Stimulated activated CD4-positive, alpha-beta T cell treated with anti-CD3 and anti-CD28 coated beads, Interleukin-1b, Interleukin-23, amount 100 ng/mL, for 1 hour (primary cell): ENCODE data around the gene MLF1.

Experiments
- DNase-seq, 2 donors: peaks; one replicate each; pipeline ENCODE4 v3.0.0-alpha.2; 2020; ENCODE audit warnings: low read depth in 2 of 2

Gene MLF1

DNA sequence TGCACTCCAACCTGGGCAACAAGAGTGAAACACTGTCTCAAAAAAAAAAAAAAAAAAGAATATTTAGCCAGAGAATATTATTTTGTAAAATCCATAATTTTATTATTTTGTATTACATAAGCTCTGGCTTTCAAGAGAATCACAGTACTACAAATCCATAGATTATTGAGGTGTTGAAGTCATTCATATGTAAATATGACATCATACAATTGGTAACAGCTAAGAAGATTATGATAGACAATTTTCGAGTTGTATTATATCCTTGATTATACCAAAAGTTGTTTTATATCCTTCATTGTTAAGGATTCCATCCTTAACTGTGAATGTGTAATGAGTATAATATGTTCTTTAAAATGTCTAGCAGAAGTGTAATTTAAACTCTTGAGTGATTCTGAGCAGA is 3.7 kb downstream of the MLF1 start:
- DNase-seq = no peak

- DNase-seq = no peak
These were observed 19.2 kb downstream of the MLF1 start for GRCh38 chr3:158590223-158590622.

GRCh38 chr3:158600787-158601186 is 29.8 kb downstream of the MLF1 start:
- DNase-seq = no peak

DNA sequence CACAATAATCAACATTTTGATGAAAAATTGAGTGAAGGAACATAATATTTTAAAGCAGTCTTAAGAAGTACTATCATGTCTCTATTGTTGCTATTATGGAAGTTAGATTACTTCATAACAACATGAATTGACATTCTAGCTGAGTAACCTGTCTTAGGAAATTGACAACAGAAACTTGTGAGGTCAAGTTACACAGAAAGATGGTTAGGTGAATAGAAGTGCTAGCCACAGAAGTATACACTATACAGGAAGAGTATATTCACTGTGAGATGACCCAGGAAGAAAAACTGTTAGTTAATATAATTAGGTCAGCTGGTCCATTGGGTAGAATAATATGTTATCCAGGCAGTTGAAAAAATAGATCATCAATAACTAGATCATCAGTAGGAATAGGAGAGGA is 31.2 kb downstream of the MLF1 start:
- no peak for DNase-seq

- no peak for DNase-seq
These were observed 47.2 kb downstream of the MLF1 start for GRCh38 chr3:158617982-158618875.

DNA sequence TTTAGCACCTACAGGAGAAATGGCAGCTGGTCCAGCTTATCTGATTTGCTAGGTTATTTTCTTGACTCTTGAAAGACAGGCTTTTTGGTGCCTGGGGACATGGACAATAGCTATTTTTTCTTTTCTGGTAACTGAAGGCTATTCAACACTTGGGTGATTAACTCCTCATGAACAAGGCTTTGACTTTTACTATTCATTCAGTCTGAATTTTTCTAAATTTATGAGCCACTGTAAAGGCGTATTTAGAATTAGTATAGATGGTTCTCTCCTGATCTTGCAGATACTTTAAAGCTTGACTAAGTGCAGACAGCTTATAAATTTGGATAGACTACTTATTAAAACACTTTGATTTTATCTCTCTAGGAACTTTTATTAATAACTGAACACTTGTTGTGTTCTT is 54.9 kb downstream of the MLF1 start:
- DNase-seq = no peak

GRCh38 chr3:158631981-158632380 is 61.0 kb downstream of the MLF1 start:
- DNase-seq = no peak

GRCh38 chr3:158640646-158641045 is 69.7 kb downstream of the MLF1 start:
- DNase-seq = no peak

- DNase-seq = no peak
These were observed 71.0 kb downstream of the MLF1 start for GRCh38 chr3:158642005-158642404.

DNA sequence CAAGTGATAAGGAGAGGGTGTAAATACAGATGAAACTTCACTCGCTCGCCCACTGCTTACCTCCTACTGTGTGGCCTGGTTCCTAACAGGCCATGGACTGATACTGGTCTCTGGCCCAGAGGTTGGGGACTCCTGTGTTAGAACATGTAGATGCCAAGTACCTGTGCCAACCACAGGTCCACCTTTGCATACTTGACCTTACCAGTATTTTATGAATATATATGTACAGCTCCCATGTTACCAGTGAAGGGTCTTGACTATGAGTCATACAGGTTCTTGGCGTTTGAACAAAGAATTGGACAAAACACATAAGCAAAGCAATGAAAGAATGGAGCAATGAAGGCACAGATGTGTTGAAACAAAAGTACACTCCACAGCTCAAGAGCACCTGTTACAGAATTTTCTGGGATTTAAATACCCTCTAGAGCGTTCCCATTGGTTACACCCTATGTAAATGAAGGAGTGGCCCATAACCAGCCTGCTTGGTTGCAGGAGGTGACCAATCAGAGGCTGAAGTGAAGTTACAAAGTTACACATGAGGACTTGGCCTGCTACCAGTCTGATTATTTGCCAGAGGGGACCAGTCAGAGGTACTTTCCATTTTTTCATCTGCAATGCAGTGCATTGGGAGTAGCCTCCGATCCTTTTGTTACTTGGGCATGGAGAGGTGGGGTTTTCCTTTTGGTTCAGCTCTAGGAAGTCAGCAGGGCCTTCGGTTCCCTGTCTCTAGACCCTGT is 71.6 kb downstream of the MLF1 start:
- DNase-seq = no peak

GRCh38 chr3:158644345-158644908 is 73.4 kb downstream of the MLF1 start, which contains the start of gene GFM1:
Gene GFM1, plus strand, starts transcription at chr3:158644527. Its CDS starts 108 bp downstream, at chr3:158644635.
- DNase-seq = peak; percentile 65

DNA sequence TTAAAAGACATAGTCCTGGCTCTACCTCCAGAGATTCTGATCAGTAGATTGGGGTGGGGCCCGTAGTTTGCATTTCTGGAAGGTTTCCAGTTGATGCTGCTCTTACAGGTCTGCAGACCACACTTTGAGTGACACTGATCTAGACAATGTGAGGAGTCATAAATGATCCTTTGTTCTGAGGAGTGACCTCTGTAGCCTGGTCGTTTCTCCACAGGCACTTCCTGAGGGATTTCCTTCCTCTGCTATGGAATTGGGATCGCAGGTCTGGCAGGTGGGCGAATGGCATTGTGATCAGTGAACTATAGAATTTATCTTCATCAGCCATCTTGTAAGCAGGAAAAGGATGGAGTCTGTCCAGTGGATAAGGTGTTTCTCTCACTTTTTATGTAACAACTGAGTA is 78.8 kb downstream of the MLF1 start:
- DNase-seq = no peak

- DNase-seq = no peak
These were observed 80.2 kb downstream of the MLF1 start for GRCh38 chr3:158651192-158651591.

- DNase-seq = no peak
These were observed 81.5 kb downstream of the MLF1 start for GRCh38 chr3:158652463-158652862.
